Gastrocnemius medialis (tissue), 4 donors: ENCODE data around the gene FPGS.

ENCODE experiments used
- POLR2A ChIP-seq, 2 donors: fragments of 450-650 bp; IDR thresholded peaks; one replicate each; pipeline ENCODE4 v1.6.1; 2017; ENCODE audit warnings: antibody characterized with exemption in 2 of 2, mild to moderate bottlenecking in 2 of 2, moderate library complexity in 2 of 2
- TF ChIP-seq, protein P1 (sequence below), 5 experiments: fragments of 450-650 bp in 3 of 5; fragments of 200-600 bp in 2 of 5; sonication (generic) in 2 of 5; IDR thresholded peaks in 4 of 5; conservative IDR thresholded peaks in 1 of 5; 1 replicate in 4 of 5; 2 replicates in 1 of 5; pipeline ENCODE4 v1.5.1; 2016 to 2019; ENCODE audit warnings: antibody characterized with exemption in 5 of 5, mild to moderate bottlenecking in 3 of 5, moderate library complexity in 3 of 5

DNA sequence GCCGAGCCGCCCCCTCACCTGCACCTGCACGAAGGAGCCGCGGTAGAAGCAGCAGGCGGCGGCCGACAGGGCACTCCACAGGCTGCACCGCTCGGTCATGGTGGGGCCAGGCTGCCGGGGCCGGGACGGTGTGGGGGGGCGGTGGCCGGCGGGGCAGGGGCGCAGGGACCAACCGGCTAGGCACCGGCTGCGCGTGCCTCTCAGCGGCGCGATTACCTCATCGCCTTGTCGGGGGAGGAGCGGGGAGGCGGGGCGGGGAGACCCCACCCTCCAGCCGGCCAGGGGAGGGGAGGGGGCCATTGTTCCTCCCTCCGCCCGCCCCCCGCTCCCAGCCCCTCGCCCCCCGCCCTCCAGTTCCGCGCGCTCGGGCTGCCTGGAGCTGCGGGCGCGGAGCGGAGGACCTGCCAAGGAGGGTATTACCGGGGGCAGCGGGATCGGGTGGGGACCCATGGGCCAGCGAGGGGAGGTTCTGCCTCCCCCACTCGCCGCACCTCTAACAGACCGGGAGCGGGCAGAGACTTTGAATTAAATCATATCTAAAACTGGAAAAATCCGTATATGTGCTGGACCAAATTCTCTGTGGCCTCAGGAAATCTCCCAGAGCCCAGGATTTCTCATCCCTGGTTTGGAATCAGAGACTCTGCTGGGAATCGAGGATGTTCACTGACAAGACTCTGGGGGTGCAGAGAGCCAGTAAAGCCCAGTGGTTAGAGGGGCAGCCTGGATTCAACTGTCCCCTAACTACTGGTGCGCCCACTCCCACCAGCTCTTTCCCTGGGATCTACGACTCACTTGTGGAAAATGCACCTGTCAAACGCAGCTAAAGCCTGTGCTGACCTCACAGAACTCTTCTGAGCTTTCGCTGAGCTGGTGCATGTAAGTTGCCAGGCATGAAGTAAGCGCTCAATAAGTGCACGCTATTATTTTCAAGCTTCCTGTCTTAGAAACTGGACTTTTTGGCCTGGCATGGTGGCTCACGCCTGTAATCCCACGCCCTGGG lies 47.3 kb upstream of the FPGS start:
- TF ChIP-seq, protein P1, sequence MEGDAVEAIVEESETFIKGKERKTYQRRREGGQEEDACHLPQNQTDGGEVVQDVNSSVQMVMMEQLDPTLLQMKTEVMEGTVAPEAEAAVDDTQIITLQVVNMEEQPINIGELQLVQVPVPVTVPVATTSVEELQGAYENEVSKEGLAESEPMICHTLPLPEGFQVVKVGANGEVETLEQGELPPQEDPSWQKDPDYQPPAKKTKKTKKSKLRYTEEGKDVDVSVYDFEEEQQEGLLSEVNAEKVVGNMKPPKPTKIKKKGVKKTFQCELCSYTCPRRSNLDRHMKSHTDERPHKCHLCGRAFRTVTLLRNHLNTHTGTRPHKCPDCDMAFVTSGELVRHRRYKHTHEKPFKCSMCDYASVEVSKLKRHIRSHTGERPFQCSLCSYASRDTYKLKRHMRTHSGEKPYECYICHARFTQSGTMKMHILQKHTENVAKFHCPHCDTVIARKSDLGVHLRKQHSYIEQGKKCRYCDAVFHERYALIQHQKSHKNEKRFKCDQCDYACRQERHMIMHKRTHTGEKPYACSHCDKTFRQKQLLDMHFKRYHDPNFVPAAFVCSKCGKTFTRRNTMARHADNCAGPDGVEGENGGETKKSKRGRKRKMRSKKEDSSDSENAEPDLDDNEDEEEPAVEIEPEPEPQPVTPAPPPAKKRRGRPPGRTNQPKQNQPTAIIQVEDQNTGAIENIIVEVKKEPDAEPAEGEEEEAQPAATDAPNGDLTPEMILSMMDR (IDR thresholded peaks at IDR 0.05 in 4 of 5, conservative IDR thresholded peaks at IDR 0.05 in 1 of 5), result no peak
- no peak for TF ChIP-seq POLR2A (IDR thresholded peaks at IDR 0.05)
